Activated naive CD8-positive, alpha-beta T cell treated with anti-CD3 and anti-CD28 coated beads, Interleukin-2, amount 50 U/mL, for 16 hours (primary cell): Measurements from ENCODE around the gene ASPSCR1.

Source experiments
- DNase-seq: peaks from one replicate; pipeline ENCODE4 v3.0.0-alpha.2; 2020; ENCODE audit warnings: low read depth, low spot score

ASPSCR1 gene

GRCh38 chr17:82055023-82055964 lies 77.9 kb downstream of the ASPSCR1 start:
- DNase-seq, result no peak

- no peak for DNase-seq
These were observed 78.7 kb downstream of the ASPSCR1 start for GRCh38 chr17:82055965-82056728.

GRCh38 chr17:82056729-82057621 lies 79.5 kb downstream of the ASPSCR1 start:
- no peak for DNase-seq

- DNase-seq, result no peak
These were observed 80.9 kb downstream of the ASPSCR1 start for GRCh38 chr17:82058230-82058854.

GRCh38 chr17:82058855-82059249 lies 81.4 kb downstream of the ASPSCR1 start:
- DNase-seq, result no peak

GRCh38 chr17:82059272-82060000 lies 82.0 kb downstream of the ASPSCR1 start:
- DNase-seq, result no peak

- no peak for DNase-seq
These were observed 82.6 kb downstream of the ASPSCR1 start for GRCh38 chr17:82060001-82060380.

GRCh38 chr17:82060614-82061013 lies 83.2 kb downstream of the ASPSCR1 start:
- DNase-seq, result no peak

GRCh38 chr17:82061047-82061925 lies 83.9 kb downstream of the ASPSCR1 start:
- DNase-seq, result no peak

- no peak for DNase-seq
These were observed 84.9 kb downstream of the ASPSCR1 start for GRCh38 chr17:82062076-82062983.

- DNase-seq, result no peak
These were observed 85.5 kb downstream of the ASPSCR1 start for GRCh38 chr17:82062984-82063368.

GRCh38 chr17:82063424-82064415 lies 86.3 kb downstream of the ASPSCR1 start:
- no peak for DNase-seq

GRCh38 chr17:82064433-82065192 lies 87.2 kb downstream of the ASPSCR1 start:
- no peak for DNase-seq

GRCh38 chr17:82065193-82065637 lies 87.8 kb downstream of the ASPSCR1 start:
- DNase-seq, result no peak

GRCh38 chr17:82065638-82066303 lies 88.3 kb downstream of the ASPSCR1 start, which contains the start of gene DUS1L:
Gene DUS1L, minus strand, starts transcription at chr17:82065804. Its CDS starts 745 bp downstream, at chr17:82065059.
- DNase-seq, result peak; percentile 27
